AG09319 (cell line): ENCODE data around the gene RNF135.
"Not testable (repeated sequence)": the region's sequence is repeated elsewhere in the genome, so short reads cannot be mapped to it uniquely, and the experiment has no call there.

Experiments used
- DNase-seq: peaks from one replicate; pipeline ENCODE4 v3.0.0-alpha.2; 2010; ENCODE audit warnings: low read depth; ENCODE audit errors: extremely low read depth
- TF ChIP-seq, protein P1 (sequence below): IDR thresholded peaks from 2 replicates; pipeline ENCODE4 v1.5.1; 2011; ENCODE audit warnings: low read depth, mild to moderate bottlenecking, inconsistent platforms, low read length, moderate library complexity

Gene RNF135

DNA sequence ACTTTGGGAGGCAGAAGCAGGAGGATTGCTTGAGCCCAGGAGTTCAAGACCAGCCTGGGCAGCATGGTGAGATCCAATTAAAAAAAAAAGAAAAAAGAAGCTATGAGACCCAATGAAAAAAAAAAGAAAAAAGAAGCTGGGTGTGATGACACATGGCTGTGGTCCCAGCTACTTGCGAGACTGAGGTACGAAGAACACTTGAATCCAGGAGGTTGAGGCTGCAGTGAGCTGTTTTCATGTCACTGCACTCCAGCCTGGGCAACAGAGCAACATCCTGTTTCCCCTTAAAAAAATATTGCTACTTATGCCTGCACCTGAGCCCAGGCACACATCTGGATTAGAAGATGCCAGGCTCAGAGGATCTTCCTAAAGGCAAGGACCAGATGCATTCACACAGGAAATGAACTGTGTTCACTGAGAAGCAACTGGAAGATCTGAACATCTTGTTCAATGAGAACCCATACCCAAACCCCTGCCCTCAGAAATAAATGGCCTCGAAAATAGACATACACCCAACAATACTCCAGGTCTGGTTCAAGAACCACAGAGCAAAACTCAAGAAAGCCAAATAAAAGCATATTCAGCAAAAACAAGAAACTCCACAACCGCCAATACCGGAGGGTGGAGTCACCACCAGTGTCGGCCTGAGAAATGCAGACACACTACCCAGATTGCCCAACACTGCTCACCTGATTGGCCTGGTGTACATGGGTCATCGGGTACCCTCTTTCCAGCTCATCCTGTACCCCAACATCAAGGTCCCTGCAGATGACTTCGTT, 4.4 kb downstream of the RNF135 start:
- no peak for DNase-seq
- TF ChIP-seq, protein P1, sequence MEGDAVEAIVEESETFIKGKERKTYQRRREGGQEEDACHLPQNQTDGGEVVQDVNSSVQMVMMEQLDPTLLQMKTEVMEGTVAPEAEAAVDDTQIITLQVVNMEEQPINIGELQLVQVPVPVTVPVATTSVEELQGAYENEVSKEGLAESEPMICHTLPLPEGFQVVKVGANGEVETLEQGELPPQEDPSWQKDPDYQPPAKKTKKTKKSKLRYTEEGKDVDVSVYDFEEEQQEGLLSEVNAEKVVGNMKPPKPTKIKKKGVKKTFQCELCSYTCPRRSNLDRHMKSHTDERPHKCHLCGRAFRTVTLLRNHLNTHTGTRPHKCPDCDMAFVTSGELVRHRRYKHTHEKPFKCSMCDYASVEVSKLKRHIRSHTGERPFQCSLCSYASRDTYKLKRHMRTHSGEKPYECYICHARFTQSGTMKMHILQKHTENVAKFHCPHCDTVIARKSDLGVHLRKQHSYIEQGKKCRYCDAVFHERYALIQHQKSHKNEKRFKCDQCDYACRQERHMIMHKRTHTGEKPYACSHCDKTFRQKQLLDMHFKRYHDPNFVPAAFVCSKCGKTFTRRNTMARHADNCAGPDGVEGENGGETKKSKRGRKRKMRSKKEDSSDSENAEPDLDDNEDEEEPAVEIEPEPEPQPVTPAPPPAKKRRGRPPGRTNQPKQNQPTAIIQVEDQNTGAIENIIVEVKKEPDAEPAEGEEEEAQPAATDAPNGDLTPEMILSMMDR: no peak

DNA sequence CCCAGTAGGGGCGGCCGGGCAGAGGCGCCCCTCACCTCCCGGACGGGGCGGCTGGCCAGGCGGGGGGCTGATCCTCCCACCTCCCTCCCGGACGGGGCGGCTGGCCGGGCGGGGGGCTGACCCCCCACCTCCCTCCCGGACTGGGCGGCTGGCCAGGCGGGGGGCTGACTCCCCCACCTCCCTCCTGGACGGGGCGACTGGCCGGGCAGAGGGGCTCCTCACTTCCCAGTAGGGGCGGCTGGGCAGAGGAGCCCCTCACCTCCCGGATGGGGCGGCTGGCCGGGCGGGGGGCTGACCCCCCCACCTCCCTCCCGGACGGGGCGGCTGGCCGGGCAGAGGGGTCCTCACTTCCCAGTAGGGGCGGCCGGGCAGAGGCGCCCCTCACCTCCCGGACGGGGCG, 9.1 kb downstream of the RNF135 start:
- not testable (repeated sequence) for DNase-seq

DNA sequence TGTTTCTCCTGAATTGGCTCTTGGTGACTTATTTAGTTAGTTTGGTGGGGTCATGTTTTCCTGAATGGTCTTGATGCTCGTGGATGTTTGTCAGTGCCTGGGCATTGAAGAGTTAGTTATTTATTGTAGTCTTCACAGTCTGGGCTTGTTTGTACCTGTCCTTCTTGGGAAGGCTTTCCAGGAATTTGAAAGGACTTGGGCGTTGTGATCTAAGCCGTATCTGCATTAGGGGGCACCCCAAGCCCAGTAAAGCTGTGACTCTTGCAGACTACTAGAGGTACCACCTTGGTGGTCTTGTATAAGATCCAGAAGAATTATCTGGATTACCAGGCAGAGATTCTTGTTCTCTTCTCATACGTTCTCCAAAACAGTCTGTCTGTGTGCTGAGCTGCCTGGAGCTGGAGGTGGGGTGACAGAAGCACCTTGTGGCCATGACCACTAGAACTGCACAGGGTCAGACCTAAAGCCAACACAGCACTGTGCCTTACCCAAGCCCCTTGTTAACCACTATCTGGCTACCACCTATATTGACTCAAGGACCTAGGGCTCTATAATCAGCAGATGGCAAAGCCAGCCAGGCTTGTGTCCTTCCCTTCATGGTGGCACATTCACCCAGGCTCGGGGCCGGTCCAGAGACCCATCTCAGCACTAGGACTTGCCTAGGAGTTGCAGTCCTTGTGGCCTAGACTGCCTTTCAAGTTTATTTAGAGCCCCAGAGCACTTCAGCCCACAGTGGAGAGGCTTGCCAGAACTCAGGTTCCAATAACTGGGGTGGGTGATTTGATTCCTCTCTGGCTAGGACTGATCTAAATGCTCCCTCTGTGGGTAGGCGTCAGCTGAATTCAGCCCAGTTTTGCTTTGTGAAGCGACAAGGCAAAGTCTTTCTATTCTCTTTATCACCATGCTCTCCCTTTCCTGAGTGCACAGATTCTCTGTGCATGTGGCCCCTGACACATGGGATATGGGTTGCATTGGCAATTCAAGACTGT, 11.0 kb downstream of the RNF135 start:
- TF ChIP-seq, protein P1: no peak
- DNase-seq: no peak

DNA sequence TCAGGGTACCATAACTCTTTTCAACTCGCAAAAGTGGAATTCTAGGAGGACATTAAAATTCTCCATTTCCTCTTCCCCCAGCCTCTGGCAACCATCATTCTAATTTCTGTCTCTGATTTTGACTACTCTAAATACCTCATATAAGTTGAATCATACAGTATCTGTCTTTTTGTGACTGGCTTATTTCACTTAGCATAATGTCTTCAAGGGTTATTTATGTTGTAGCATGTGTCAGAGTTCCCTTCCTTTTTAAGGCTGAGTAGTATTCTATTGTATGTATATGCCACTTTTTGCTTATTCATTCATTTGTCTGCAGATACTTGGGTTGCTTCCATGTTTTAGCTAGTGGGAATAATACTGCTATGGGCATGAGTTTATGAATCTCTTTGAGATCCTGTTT, 12.0 kb downstream of the RNF135 start:
- TF ChIP-seq, protein P1: no peak
- no peak for DNase-seq

DNA sequence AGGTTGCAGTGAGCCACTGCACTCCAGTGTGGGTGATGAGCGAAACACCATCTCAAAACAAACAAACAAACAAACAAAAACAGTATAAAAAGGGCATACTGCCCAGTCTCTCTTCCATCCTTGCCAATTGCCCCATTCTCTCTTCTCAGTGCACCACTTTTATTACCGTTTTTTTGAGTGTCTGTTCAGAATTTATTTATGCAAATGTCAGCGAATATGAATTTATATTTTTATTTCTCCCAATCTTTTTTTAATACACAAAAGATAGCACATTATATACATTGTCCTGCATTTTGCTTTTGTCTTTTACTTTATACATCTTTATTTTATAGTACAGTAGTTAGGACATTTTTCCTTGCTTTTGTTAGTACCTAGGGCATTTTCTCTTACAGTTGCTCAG, 19.6 kb downstream of the RNF135 start:
- no peak for DNase-seq
- TF ChIP-seq, protein P1: no peak

DNA sequence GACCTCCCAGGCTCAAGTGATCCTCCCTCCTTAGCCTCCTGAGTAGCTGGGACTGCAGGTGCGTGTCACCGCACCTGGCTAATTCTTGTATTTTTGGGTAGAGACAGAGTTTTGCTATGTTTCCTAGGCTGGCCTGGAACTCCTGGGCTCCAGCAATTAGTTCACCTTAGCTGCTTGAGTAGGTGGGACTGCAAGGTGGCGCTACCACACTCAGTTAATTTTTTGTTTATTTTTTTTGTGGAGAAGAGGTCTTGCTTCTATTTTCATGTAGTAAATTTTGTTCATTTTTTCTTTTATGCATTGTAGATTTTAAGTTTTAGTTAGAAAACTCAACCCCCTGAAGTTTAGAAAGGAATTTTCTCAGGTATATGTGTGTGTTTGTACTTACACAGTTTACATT, 21.7 kb downstream of the RNF135 start:
- TF ChIP-seq, protein P1: no peak
- no peak for DNase-seq

DNA sequence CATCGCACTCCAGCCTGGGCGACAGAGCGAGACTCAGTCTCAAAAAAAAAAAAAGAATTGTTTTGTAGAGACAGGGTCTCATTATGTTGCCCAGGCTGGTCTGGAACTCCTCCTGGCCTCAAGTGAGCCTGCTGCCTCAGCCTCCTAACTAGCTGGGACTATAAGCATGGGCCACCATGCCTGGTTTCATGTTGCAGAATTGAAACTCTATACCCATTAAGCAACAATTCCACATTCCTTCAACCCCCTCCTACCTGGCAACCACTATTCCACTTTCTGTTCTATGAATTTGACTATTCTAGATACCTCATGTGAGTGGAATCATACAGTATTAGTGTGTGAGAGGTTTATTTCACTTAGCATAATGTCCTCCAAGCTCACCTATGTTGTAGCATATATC, 24.5 kb downstream of the RNF135 start:
- TF ChIP-seq, protein P1: no peak
- no peak for DNase-seq
